Cardiac fibroblast (primary cell): ENCODE results near the gene BACH2.

Experiments used
- DNase-seq, 2 donors: peaks; one replicate each; pipeline versions ENCODE4 v3.0.0 to v3.0.0-alpha.2; 2010; ENCODE audit warnings: low read depth in 2 of 2
- H3K4me3 ChIP-seq, 2 donors: replicated peaks in 1 of 2; 1 replicate in 1 of 2; 2 replicates in 1 of 2; pipeline ENCODE4 v1.5.1; 2011; ENCODE audit warnings: low read depth in 2 of 2, low read length in 2 of 2, mild to moderate bottlenecking in 2 of 2, moderate library complexity in 1 of 2
- CTCF ChIP-seq: IDR thresholded peaks from one replicate; pipeline ENCODE4 v1.5.1; 2011; ENCODE audit warnings: low read depth, mild to moderate bottlenecking, low read length, inconsistent platforms

The BACH2 gene

GRCh38 chr6:90328004-90328403 is 31.4 kb upstream of the BACH2 start:
- no peak for DNase-seq
- no peak for TF ChIP-seq CTCF
- H3K4me3 ChIP-seq = no peak overlapping the region

DNA sequence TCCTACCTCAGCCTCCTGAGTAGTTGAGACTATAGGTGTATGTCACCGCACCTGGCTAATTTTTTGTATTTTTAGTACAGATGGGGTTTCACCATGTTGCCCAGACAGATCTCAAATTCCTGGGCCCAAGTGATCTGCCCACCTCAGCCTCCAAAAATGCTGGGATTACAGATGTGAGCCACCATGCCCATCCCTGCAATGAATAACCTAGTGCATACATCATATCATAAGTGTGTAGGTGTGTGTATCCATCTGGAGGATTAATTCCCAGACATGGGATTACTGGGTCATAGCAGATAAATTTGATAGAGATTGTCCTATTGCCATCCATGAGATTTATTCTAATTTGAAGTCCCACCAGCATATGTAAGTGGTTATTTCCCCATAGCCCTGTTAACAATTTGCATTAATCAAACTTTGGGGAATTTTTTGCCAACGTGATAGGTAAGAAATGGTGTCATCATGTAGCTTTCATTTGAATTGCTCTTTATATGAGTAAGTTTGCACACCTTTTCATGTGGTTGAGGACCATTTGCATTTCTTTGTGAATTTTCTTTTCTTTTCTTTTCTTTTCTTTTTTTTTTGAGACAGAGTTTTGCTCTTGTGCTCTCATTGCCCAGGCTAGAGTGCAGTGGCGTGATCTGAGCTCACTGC is 29.9 kb upstream of the BACH2 start:
- no peak overlapping the region for H3K4me3 ChIP-seq
- DNase-seq = no peak
- no peak for TF ChIP-seq CTCF

GRCh38 chr6:90323706-90324105 is 27.1 kb upstream of the BACH2 start:
- H3K4me3 ChIP-seq = no peak overlapping the region
- no peak for TF ChIP-seq CTCF
- DNase-seq = no peak

GRCh38 chr6:90322976-90323474 is 26.4 kb upstream of the BACH2 start:
- no peak for TF ChIP-seq CTCF
- no peak overlapping the region for H3K4me3 ChIP-seq
- DNase-seq = no peak

- no peak for TF ChIP-seq CTCF
- DNase-seq = no peak
- no peak overlapping the region for H3K4me3 ChIP-seq
Measured at GRCh38 chr6:90319979-90320685, 23.5 kb upstream of the BACH2 start.

GRCh38 chr6:90319044-90319443 is 22.4 kb upstream of the BACH2 start:
- no peak overlapping the region for H3K4me3 ChIP-seq
- peak; percentile 2 to 9 for DNase-seq
- no peak for TF ChIP-seq CTCF
